HL-60 (cell line): ENCODE results near the gene CDC42EP4.

Experiments
- DNase-seq, 2 experiments: peaks; one replicate each; pipeline ENCODE4 v3.0.0-alpha.2; 2010 to 2020; ENCODE audit warnings: low read depth in 1 of 2, low spot score in 1 of 2
- H3K27ac ChIP-seq: fragments of 250-450 bp; sonication (Bioruptor Pico); replicated peaks from 2 replicates; pipeline ENCODE4 v1.5.1; 2020; ENCODE audit warnings: mild to moderate bottlenecking, moderate library complexity
- H3K27me3 ChIP-seq: fragments of 250-450 bp; sonication (Bioruptor Pico); 2 replicates; pipeline ENCODE4 v1.5.1; 2021; ENCODE audit warnings: mild to moderate bottlenecking, moderate library complexity; ENCODE audit not compliant: insufficient read depth, poor library complexity, severe bottlenecking
- H3K4me3 ChIP-seq: replicated peaks from 2 replicates; pipeline ENCODE4 v1.5.1; 2011; ENCODE audit warnings: mild to moderate bottlenecking, control low read depth, low read length; ENCODE audit not compliant: insufficient read depth
- CTCF ChIP-seq: IDR thresholded peaks from one replicate; pipeline ENCODE4 v1.5.1; 2011; ENCODE audit warnings: low read length, control low read depth, inconsistent platforms; ENCODE audit not compliant: insufficient read depth
- GABPA ChIP-seq: IDR thresholded peaks from 2 replicates; pipeline ENCODE4 v1.6.1; 2012; ENCODE audit warnings: low read depth
- POLR2AphosphoS5 ChIP-seq: IDR thresholded peaks from 2 replicates; pipeline ENCODE4 v1.6.1; 2012; ENCODE audit warnings: low read depth
- REST ChIP-seq: IDR thresholded peaks from 2 replicates; pipeline ENCODE4 v1.6.1; 2012; ENCODE audit warnings: low read depth; ENCODE audit not compliant: insufficient replicate concordance
- SPI1 ChIP-seq: IDR thresholded peaks from 2 replicates; pipeline ENCODE4 v1.6.1; 2012; ENCODE audit warnings: low read depth, mild to moderate bottlenecking, borderline replicate concordance

Gene CDC42EP4

DNA sequence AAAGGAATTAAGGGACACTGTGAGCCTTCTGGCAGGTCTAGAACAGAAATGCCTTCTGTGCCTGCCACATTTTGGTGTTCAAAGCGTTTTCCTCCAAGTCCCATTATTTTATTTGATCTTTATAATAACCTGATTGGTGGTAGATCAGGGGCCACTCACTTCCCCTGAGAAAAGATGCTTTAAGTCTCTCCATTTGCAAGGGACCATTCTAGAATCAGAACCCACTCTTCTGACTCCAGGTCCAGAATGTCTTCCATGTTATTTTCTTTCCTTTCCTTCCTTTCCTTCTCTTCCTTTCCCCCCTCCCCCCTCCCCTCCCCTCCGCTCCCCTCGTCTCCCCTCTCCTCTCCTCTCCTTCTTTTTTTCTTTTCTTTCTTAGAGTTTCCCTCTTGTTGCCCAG, 19.3 kb upstream of the CDC42EP4 start:
- Histone ChIP-seq H3K27me3 (no peaks in the 10 kb centered on the region), H3K27ac (no peak overlapping the region), H3K4me3 (no peak overlapping the region)
- DNase-seq = no peak
- TF ChIP-seq SPI1 (no peak), CTCF (no peak), GABPA (no peak), REST (no peak), POLR2AphosphoS5 (no peak)

DNA sequence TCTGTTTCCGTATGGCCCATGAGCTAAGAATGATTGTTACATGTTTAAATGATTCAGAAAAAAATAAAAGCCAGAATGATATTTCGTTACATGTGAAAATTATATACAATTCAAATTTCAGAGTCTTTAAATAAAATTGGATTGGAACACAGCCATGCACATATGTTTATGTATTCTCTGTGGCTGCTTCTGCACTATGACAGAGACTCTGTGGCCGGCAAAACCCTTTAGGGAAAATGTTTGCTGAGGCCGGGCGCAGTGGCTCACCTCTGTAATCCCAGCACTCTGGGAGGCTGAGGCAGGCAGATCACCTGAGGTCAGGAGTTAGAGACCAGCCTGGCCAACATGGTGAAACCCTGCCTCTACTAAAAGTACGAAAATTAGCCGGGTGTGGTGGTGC, 15.9 kb upstream of the CDC42EP4 start:
- DNase-seq = no peak
- Histone ChIP-seq H3K27me3 (no peaks in the 10 kb centered on the region), H3K27ac (no peak overlapping the region), H3K4me3 (no peak overlapping the region)
- no peak for TF ChIP-seq SPI1
- TF ChIP-seq POLR2AphosphoS5 = no peak
- no peak for TF ChIP-seq CTCF
- no peak for TF ChIP-seq GABPA
- no peak for TF ChIP-seq REST

- Histone ChIP-seq H3K4me3 (no peak overlapping the region), H3K27ac (no peak overlapping the region), H3K27me3 (no peaks in the 10 kb centered on the region)
- no peak for TF ChIP-seq POLR2AphosphoS5
- peak; percentile 63; the same call in 1 of the 2 replicates for TF ChIP-seq SPI1
- TF ChIP-seq GABPA = no peak
- TF ChIP-seq REST = no peak
- DNase-seq = peak in 1 of 2 experiments; percentile 47
These were observed 13.7 kb upstream of the CDC42EP4 start for GRCh38 chr17:73325527-73325842.
